ENCODE results near the gene COQ5.

DNA sequence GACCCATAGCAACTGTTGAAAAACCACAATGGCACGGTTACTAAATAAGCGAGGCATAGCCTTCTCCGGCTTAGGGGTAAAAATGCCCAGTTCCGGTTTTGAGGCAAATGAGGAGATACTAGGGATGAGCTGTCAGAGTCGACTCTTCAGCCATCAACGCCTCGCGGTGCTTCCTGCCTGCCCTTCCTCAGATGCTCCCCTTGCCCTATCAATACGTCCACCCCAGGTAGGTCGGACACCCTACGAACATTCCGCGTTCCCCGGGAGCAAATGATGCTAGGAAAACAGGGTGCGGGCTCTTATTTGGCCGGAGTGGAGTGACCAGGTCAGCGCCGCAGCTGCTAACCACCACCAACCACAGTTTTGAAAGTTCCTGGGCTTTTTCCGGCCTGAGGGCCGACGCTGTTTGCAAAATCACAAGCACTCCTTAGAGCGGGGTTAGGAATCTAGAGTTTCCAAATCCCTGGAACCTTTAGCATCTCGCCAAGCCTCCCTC is 60.6 kb downstream of the COQ5 start:
- TF ChIP-seq, protein P1, sequence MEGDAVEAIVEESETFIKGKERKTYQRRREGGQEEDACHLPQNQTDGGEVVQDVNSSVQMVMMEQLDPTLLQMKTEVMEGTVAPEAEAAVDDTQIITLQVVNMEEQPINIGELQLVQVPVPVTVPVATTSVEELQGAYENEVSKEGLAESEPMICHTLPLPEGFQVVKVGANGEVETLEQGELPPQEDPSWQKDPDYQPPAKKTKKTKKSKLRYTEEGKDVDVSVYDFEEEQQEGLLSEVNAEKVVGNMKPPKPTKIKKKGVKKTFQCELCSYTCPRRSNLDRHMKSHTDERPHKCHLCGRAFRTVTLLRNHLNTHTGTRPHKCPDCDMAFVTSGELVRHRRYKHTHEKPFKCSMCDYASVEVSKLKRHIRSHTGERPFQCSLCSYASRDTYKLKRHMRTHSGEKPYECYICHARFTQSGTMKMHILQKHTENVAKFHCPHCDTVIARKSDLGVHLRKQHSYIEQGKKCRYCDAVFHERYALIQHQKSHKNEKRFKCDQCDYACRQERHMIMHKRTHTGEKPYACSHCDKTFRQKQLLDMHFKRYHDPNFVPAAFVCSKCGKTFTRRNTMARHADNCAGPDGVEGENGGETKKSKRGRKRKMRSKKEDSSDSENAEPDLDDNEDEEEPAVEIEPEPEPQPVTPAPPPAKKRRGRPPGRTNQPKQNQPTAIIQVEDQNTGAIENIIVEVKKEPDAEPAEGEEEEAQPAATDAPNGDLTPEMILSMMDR (IDR thresholded peaks at IDR 0.05; ENCODE audit: low read depth, low read length, missing input control) = no peak
- TF ChIP-seq YY1 (IDR thresholded peaks at IDR 0.05) (peak; percentile 30), RAD21 (IDR thresholded peaks at IDR 0.05) (no peak), TAF1 (conservative IDR thresholded peaks at IDR 0.05) (no peak)
- TF ChIP-seq, protein P2, sequence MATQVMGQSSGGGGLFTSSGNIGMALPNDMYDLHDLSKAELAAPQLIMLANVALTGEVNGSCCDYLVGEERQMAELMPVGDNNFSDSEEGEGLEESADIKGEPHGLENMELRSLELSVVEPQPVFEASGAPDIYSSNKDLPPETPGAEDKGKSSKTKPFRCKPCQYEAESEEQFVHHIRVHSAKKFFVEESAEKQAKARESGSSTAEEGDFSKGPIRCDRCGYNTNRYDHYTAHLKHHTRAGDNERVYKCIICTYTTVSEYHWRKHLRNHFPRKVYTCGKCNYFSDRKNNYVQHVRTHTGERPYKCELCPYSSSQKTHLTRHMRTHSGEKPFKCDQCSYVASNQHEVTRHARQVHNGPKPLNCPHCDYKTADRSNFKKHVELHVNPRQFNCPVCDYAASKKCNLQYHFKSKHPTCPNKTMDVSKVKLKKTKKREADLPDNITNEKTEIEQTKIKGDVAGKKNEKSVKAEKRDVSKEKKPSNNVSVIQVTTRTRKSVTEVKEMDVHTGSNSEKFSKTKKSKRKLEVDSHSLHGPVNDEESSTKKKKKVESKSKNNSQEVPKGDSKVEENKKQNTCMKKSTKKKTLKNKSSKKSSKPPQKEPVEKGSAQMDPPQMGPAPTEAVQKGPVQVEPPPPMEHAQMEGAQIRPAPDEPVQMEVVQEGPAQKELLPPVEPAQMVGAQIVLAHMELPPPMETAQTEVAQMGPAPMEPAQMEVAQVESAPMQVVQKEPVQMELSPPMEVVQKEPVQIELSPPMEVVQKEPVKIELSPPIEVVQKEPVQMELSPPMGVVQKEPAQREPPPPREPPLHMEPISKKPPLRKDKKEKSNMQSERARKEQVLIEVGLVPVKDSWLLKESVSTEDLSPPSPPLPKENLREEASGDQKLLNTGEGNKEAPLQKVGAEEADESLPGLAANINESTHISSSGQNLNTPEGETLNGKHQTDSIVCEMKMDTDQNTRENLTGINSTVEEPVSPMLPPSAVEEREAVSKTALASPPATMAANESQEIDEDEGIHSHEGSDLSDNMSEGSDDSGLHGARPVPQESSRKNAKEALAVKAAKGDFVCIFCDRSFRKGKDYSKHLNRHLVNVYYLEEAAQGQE (IDR thresholded peaks at IDR 0.05) = no peak
- TF ChIP-seq, protein P3, sequence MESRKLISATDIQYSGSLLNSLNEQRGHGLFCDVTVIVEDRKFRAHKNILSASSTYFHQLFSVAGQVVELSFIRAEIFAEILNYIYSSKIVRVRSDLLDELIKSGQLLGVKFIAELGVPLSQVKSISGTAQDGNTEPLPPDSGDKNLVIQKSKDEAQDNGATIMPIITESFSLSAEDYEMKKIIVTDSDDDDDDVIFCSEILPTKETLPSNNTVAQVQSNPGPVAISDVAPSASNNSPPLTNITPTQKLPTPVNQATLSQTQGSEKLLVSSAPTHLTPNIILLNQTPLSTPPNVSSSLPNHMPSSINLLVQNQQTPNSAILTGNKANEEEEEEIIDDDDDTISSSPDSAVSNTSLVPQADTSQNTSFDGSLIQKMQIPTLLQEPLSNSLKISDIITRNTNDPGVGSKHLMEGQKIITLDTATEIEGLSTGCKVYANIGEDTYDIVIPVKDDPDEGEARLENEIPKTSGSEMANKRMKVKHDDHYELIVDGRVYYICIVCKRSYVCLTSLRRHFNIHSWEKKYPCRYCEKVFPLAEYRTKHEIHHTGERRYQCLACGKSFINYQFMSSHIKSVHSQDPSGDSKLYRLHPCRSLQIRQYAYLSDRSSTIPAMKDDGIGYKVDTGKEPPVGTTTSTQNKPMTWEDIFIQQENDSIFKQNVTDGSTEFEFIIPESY (IDR thresholded peaks at IDR 0.05) = no peak
